Stimulated activated CD4-positive, alpha-beta T cell treated with anti-CD3 and anti-CD28 coated beads, Interleukin-2, amount 100 ng/mL, for 4 hours (primary cell): ENCODE results near the gene ESAM.

Experiments used
- DNase-seq: peaks from one replicate; pipeline ENCODE4 v3.0.0-alpha.2; 2020; ENCODE audit warnings: low read depth

The ESAM gene

GRCh38 chr11:124729571-124729970 lies 32.5 kb downstream of the ESAM start:
- DNase-seq: no peak

- no peak for DNase-seq
Observed at GRCh38 chr11:124728134-124728533, 34.0 kb downstream of the ESAM start.

GRCh38 chr11:124727474-124727873 lies 34.6 kb downstream of the ESAM start:
- DNase-seq: no peak

- no peak for DNase-seq
Observed at GRCh38 chr11:124725719-124726105, 36.4 kb downstream of the ESAM start.

GRCh38 chr11:124724979-124725718 lies 36.9 kb downstream of the ESAM start:
- DNase-seq: no peak

- DNase-seq: no peak
Observed at GRCh38 chr11:124722176-124722575, 39.9 kb downstream of the ESAM start.

- DNase-seq: no peak
Observed at GRCh38 chr11:124719534-124719933, 42.6 kb downstream of the ESAM start.

GRCh38 chr11:124718801-124719200 lies 43.3 kb downstream of the ESAM start:
- no peak for DNase-seq

GRCh38 chr11:124717786-124718651 lies 44.1 kb downstream of the ESAM start:
- no peak for DNase-seq

GRCh38 chr11:124717421-124717785 lies 44.7 kb downstream of the ESAM start:
- DNase-seq: no peak

- no peak for DNase-seq
Observed at GRCh38 chr11:124716591-124716990, 45.5 kb downstream of the ESAM start.

- DNase-seq: no peak
Observed at GRCh38 chr11:124712392-124712791, 49.7 kb downstream of the ESAM start.

- no peak for DNase-seq
Observed at GRCh38 chr11:124707829-124708228, 54.3 kb downstream of the ESAM start.
